ENCODE results near the gene FMNL2.
"Not testable (repeated sequence)": the region's sequence is repeated elsewhere in the genome, so short reads cannot be mapped to it uniquely, and the experiment has no call there.

FMNL2 gene

GRCh38 chr2:152500772-152501171 is 165.8 kb downstream of the FMNL2 start:
- DNase-seq: no peak

- DNase-seq: no peak
Observed at GRCh38 chr2:152501666-152502065, 166.7 kb downstream of the FMNL2 start.

- no peak for DNase-seq
Observed at GRCh38 chr2:152504618-152505017, 169.6 kb downstream of the FMNL2 start.

GRCh38 chr2:152505495-152505906 is 170.5 kb downstream of the FMNL2 start:
- DNase-seq: no peak

- DNase-seq: no peak
Observed at GRCh38 chr2:152506843-152507242, 171.9 kb downstream of the FMNL2 start.

GRCh38 chr2:152507907-152508306 is 172.9 kb downstream of the FMNL2 start:
- no peak for DNase-seq

GRCh38 chr2:152508446-152508845 is 173.5 kb downstream of the FMNL2 start:
- DNase-seq: no peak

- no peak for DNase-seq
Observed at GRCh38 chr2:152509772-152510491, 175.0 kb downstream of the FMNL2 start.

- no peak for DNase-seq
Observed at GRCh38 chr2:152510621-152511020, 175.6 kb downstream of the FMNL2 start.

GRCh38 chr2:152511981-152512380 is 177.0 kb downstream of the FMNL2 start:
- DNase-seq: no peak

- no peak for DNase-seq
Observed at GRCh38 chr2:152513029-152513428, 178.1 kb downstream of the FMNL2 start.

GRCh38 chr2:152513681-152514080 is 178.7 kb downstream of the FMNL2 start:
- no peak for DNase-seq

- no peak for DNase-seq
Observed at GRCh38 chr2:152518034-152518433, 183.1 kb downstream of the FMNL2 start.

- DNase-seq: no peak
Observed at GRCh38 chr2:152518641-152519580, 183.9 kb downstream of the FMNL2 start.

GRCh38 chr2:152519581-152519952 is 184.6 kb downstream of the FMNL2 start:
- no peak for DNase-seq

- no peak for DNase-seq
Observed at GRCh38 chr2:152520759-152521158, 185.8 kb downstream of the FMNL2 start.

- DNase-seq: not testable (repeated sequence)
Observed at GRCh38 chr2:152522446-152522845, 187.5 kb downstream of the FMNL2 start.

- no peak for DNase-seq
Observed at GRCh38 chr2:152523091-152523490, 188.1 kb downstream of the FMNL2 start.

GRCh38 chr2:152525277-152525838 is 190.4 kb downstream of the FMNL2 start:
- no peak for DNase-seq

GRCh38 chr2:152529420-152530115 is 194.6 kb downstream of the FMNL2 start:
- DNase-seq: no peak

GRCh38 chr2:152532241-152532640 is 197.3 kb downstream of the FMNL2 start:
- no peak for DNase-seq

- no peak for DNase-seq
Observed at GRCh38 chr2:152534460-152535135, 199.6 kb downstream of the FMNL2 start.
